ENCODE data around the gene ANO1.

Gene ANO1

GRCh38 chr11:70078781-70079616 lies 882 bp downstream of the ANO1 start:
- Histone ChIP-seq H3K4me1 (no peaks in the 10 kb centered on the region), H3K4me2 (ENCODE audit: low read length) (peak overlapping the region; percentile 68), H3K9ac (no peak overlapping the region), H3K4me3 (ENCODE audit: low read depth, low read length) (peak overlapping the region; percentile 32), H3K36me3 (ENCODE audit: control insufficient read depth, insufficient read depth, low read length) (no peaks in the 10 kb centered on the region), H3K9me3 (ENCODE audit: control insufficient read depth, low read length) (no peaks in the 10 kb centered on the region), H3K27me3 (ENCODE audit: control insufficient read depth, insufficient read depth, low read length) (no peaks in the 10 kb centered on the region), H3K27ac (peak overlapping the region; percentile 51), H3K79me2 (no peaks in the 10 kb centered on the region), H2AFZ (peak overlapping the region; percentile 33)
- no peak for TF ChIP-seq CTCF (IDR thresholded peaks at IDR 0.05)

- Histone ChIP-seq H3K27ac (peak overlapping the region; percentile 24), H3K4me2 (ENCODE audit: low read length) (peak overlapping the region; percentile 68), H3K9me3 (ENCODE audit: control insufficient read depth, low read length) (no peaks in the 10 kb centered on the region), H3K9ac (no peak overlapping the region), H3K27me3 (ENCODE audit: control insufficient read depth, insufficient read depth, low read length) (no peaks in the 10 kb centered on the region), H3K4me1 (no peaks in the 10 kb centered on the region), H3K4me3 (ENCODE audit: low read depth, low read length) (peak overlapping the region; percentile 32), H3K36me3 (ENCODE audit: control insufficient read depth, insufficient read depth, low read length) (no peaks in the 10 kb centered on the region), H3K79me2 (no peaks in the 10 kb centered on the region), H2AFZ (no peak overlapping the region)
- no peak for TF ChIP-seq CTCF (IDR thresholded peaks at IDR 0.05)
These were observed 1.6 kb downstream of the ANO1 start for GRCh38 chr11:70079691-70080090.

DNA sequence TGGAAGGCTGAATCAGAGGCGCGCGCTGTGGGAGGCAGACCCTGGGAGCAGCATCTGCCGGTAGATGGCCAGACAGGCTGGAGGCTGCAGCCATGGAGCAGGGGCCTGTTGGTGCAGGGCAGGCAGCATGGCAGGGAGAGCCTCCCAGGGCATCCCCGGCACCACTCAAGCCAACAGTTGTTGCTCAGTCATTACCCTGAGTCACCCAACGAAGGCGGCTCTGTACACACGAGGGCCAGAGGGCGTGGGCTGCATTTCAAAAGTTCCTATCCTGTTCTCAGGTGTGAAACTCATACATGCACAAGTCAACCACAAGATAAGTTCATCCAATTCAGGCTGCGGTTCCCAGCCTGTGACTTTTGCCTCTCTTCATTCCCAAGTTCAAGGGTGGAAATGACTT lies 2.6 kb downstream of the ANO1 start:
- no peak overlapping the region for H3K27ac ChIP-seq
- TF ChIP-seq CTCF (IDR thresholded peaks at IDR 0.05) = no peak
- no peak overlapping the region for H3K4me3 ChIP-seq (ENCODE audit: low read depth, low read length)
- H3K9ac ChIP-seq = no peak overlapping the region
- H3K79me2 ChIP-seq = no peaks in the 10 kb centered on the region
- H2AFZ ChIP-seq = no peak overlapping the region
- H3K36me3 ChIP-seq (ENCODE audit: control insufficient read depth, insufficient read depth, low read length) = no peaks in the 10 kb centered on the region
- H3K4me2 ChIP-seq (ENCODE audit: low read length) = no peak overlapping the region
- H3K4me1 ChIP-seq = no peaks in the 10 kb centered on the region
- no peaks in the 10 kb centered on the region for H3K27me3 ChIP-seq (ENCODE audit: control insufficient read depth, insufficient read depth, low read length)
- H3K9me3 ChIP-seq (ENCODE audit: control insufficient read depth, low read length) = no peaks in the 10 kb centered on the region

DNA sequence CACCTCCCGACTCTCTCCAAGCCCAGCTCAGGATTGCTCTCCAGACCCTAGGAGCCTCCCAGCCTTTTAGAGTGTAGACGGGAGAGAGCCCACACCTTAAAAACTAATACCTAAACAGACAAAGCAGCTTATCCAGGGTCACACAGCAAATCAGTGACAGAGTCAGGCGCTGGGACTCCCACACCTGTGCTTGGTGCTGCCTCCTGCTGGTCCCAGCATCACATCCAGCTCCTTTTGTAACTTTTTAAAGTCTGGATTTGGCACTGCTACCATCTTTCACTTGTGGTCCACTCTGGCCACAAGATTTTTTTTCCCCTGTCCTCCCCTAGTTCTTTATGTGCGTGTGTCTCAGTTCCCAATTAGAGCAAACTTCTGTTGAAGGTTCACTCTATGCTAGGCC lies 4.7 kb downstream of the ANO1 start:
- no peaks in the 10 kb centered on the region for H3K4me1 ChIP-seq
- no peaks in the 10 kb centered on the region for H3K79me2 ChIP-seq
- no peak overlapping the region for H3K9ac ChIP-seq
- no peak overlapping the region for H3K4me2 ChIP-seq (ENCODE audit: low read length)
- H3K36me3 ChIP-seq (ENCODE audit: control insufficient read depth, insufficient read depth, low read length) = no peaks in the 10 kb centered on the region
- H3K9me3 ChIP-seq (ENCODE audit: control insufficient read depth, low read length) = no peaks in the 10 kb centered on the region
- H3K4me3 ChIP-seq (ENCODE audit: low read depth, low read length) = no peak overlapping the region
- no peak overlapping the region for H3K27ac ChIP-seq
- H2AFZ ChIP-seq = no peak overlapping the region
- TF ChIP-seq CTCF (IDR thresholded peaks at IDR 0.05) = peak; percentile 15
- H3K27me3 ChIP-seq (ENCODE audit: control insufficient read depth, insufficient read depth, low read length) = no peaks in the 10 kb centered on the region

Data from parathyroid adenoma (tissue), 2 donors.